K562 (cell line): ENCODE results near the gene PKIB. TPM values are rescaled to one million over a fixed set of nuclear protein-coding genes. Genes with fewer than 3 reads are reported as not detected.

ENCODE experiments used
- ATAC-seq: fragments of 200-7000 bp; cut with Tn5 transposase; 3 replicates; pipeline ENCODE4 v1.9.1; 2020; ENCODE audit warnings: moderate library complexity
- BruUV-seq: library from RNA; stranded (reverse); fragments of 400-500 nt; replicated peaks from 2 replicates; lab custom pipeline; 2021; lab: Mats Ljungman, UMichigan
- CTCF ChIA-PET: fragments of 300-600 bp; formaldehyde crosslinking; extraction: SDS; loops from one replicate; lab custom pipeline; 2021; ENCODE audit warnings: low intra/inter-chr PET ratio; lab: Yijun Ruan, JAX
- POLR2A ChIA-PET: fragments of 300-600, 350-650 bp; sonication (Branson Sonifier 250); formaldehyde crosslinking; extraction: SDS; loops from one replicate; lab custom pipeline; 2021; ENCODE audit warnings: antibody characterized with exemption, inconsistent platforms; lab: Yijun Ruan, JAX
- DNase-seq, 4 experiments: peaks; one replicate each; pipeline versions ENCODE4 v3.0.0 to v3.0.0-alpha.2; 2011 to 2018; ENCODE audit warnings: low spot score in 3 of 4, mixed read lengths in 3 of 4; ENCODE audit errors: extremely low read depth in 1 of 4
- FAIRE-seq: peaks from 2 replicates; lab custom pipeline; 2011; peaks lifted over from hg19 to GRCh38; lab: Jason Lieb, UNC
- H2AFZ ChIP-seq: 2 replicates; pipeline ENCODE4 v1.6.0; 2011; ENCODE audit warnings: low read depth, low read length, control low read depth, inconsistent platforms
- H3K27ac ChIP-seq: fragments of 200-600 bp; 3 replicates; pipeline ENCODE4 v1.8.0; 2011; ENCODE audit warnings: low read depth, mild to moderate bottlenecking, control low read depth, inconsistent platforms, low read length, moderate library complexity, mixed read lengths; ENCODE audit errors: extremely low read depth
- H3K27me3 ChIP-seq, 2 experiments: fragments of 300-600 bp in 1 of 2; 2 replicates in 1 of 2; 3 replicates in 1 of 2; pipeline versions ENCODE4 v1.6.0 to v1.8.0; 2011; ENCODE audit warnings: inconsistent platforms in 2 of 2, low read length in 2 of 2, mild to moderate bottlenecking in 1 of 2, mixed read lengths in 1 of 2, moderate library complexity in 1 of 2; ENCODE audit not compliant: control insufficient read depth in 2 of 2, insufficient read depth in 2 of 2
- H3K36me3 ChIP-seq: fragments of 300-600 bp; 3 replicates; pipeline ENCODE4 v1.8.0; 2011; ENCODE audit warnings: mild to moderate bottlenecking, low read length, inconsistent platforms; ENCODE audit not compliant: control insufficient read depth, insufficient read depth
- H3K4me1 ChIP-seq, 2 experiments: fragments of 200-600 bp in 1 of 2; replicated peaks in 1 of 2; 2 replicates in 1 of 2; 3 replicates in 1 of 2; pipeline versions ENCODE4 v1.5.1 to v1.8.0; 2011; ENCODE audit warnings: inconsistent platforms in 2 of 2, low read length in 2 of 2, mild to moderate bottlenecking in 1 of 2, mixed read lengths in 1 of 2, moderate library complexity in 1 of 2; ENCODE audit not compliant: control insufficient read depth in 2 of 2, insufficient read depth in 2 of 2
- H3K4me2 ChIP-seq: 2 replicates; pipeline ENCODE4 v1.6.1; 2011; ENCODE audit warnings: low read length, control low read depth, inconsistent platforms, mixed read lengths; ENCODE audit not compliant: insufficient read depth
- H3K4me3 ChIP-seq: fragments of 200-600 bp; sonication (generic), shearing (Covaris generic); 2 replicates; pipeline ENCODE4 v1.5.1; 2016; ENCODE audit warnings: control low read depth, inconsistent platforms
- H3K79me2 ChIP-seq: fragments of 200-600 bp; 3 replicates; pipeline ENCODE4 v1.8.0; 2011; ENCODE audit warnings: low read length, inconsistent platforms; ENCODE audit not compliant: control insufficient read depth, insufficient read depth
- H3K9ac ChIP-seq, 2 experiments: 2 replicates each; pipeline versions ENCODE4 v1.6.0 to v1.6.1; 2011; ENCODE audit warnings: low read depth in 2 of 2, low read length in 2 of 2, control low read depth in 1 of 2, inconsistent platforms in 1 of 2, mild to moderate bottlenecking in 1 of 2, mixed read lengths in 1 of 2; ENCODE audit not compliant: insufficient read depth in 1 of 2
- H3K9me1 ChIP-seq: one replicate; pipeline ENCODE4 v1.6.0; 2011; ENCODE audit warnings: inconsistent platforms, mild to moderate bottlenecking, low read length, moderate library complexity; ENCODE audit not compliant: control insufficient read depth, insufficient read depth
- H3K9me3 ChIP-seq: replicated peaks from 2 replicates; pipeline ENCODE4 v1.5.1; 2011; ENCODE audit warnings: low read depth, low read length, inconsistent platforms; ENCODE audit not compliant: control insufficient read depth, insufficient read depth
- H4K20me1 ChIP-seq: replicated peaks from 2 replicates; pipeline ENCODE4 v1.6.1; 2011; ENCODE audit warnings: low read length, inconsistent platforms, mixed read lengths; ENCODE audit not compliant: control insufficient read depth, insufficient read depth
- ATF7 ChIP-seq: fragments of 450-650 bp; IDR thresholded peaks from 2 replicates; pipeline ENCODE4 v1.7.1; 2014; ENCODE audit warnings: mild to moderate bottlenecking, moderate library complexity
- EZH2 ChIP-seq: IDR thresholded peaks from 2 replicates; pipeline ENCODE4 v1.6.1; 2012; ENCODE audit warnings: low read depth, mild to moderate bottlenecking, inconsistent platforms, low read length, borderline replicate concordance
- MECOM ChIP-seq: fragments of 250-450 bp; sonication (Bioruptor Pico); IDR thresholded peaks from 2 replicates; pipeline ENCODE4 v1.8.0; 2022; ENCODE audit warnings: inconsistent platforms
- PHF21A ChIP-seq: fragments of 450-650 bp; IDR thresholded peaks from 2 replicates; pipeline ENCODE4 v1.6.1; 2017; ENCODE audit warnings: low read depth, borderline replicate concordance
- SMC3 ChIP-seq: conservative IDR thresholded peaks from 2 replicates; pipeline ENCODE4 v1.6.1; 2011; ENCODE audit warnings: low read depth, low read length, improper control_type of control experiment; ENCODE audit not compliant: insufficient read depth
- TEAD1 ChIP-seq, 2 experiments: fragments of 450-650 bp in 1 of 2; sonication (generic) in 1 of 2; formaldehyde crosslinking; IDR thresholded peaks; 2 replicates each; pipeline versions ENCODE4 v1.4.0 to v1.8.0; 2020 to 2022; ENCODE audit warnings: mild to moderate bottlenecking in 2 of 2, missing genetic modification reagents in 1 of 2
- ZNF212 ChIP-seq: fragments of 450-650 bp; formaldehyde crosslinking; IDR thresholded peaks from 2 replicates; pipeline ENCODE4 v1.4.0; 2020; ENCODE audit warnings: mild to moderate bottlenecking
- ZNF324 ChIP-seq: fragments of 250-450 bp; sonication (Bioruptor Pico); IDR thresholded peaks from 2 replicates; pipeline ENCODE4 v1.4.0; 2020; ENCODE audit warnings: mild to moderate bottlenecking
- WGBS: fragments of 100-300 bp; shearing (Covaris generic); methylation state at CpG from one replicate; pipeline ENCODE4 v1.1.6; 2016; ENCODE audit warnings: low coverage, mixed read lengths; ENCODE audit not compliant: insufficient coverage; ENCODE audit errors: missing lambda C conversion rate; 5-methylcytosine and 5-hydroxymethylcytosine counted together
- in situ Hi-C: fragments of 300-500 bp; cut with MboI; formaldehyde crosslinking; loops from 4 replicates; pipeline ENCODE4 v1.15.0; 2018; ENCODE audit warnings: inconsistent platforms, mixed read lengths
- intact Hi-C: fragments of 100-400 bp; cut with micrococcal nuclease; formaldehyde crosslinking; loops from 2 replicates; pipeline ENCODE4 v1.14.2; 2022
- polyA plus RNA-seq, 8 experiments: library from polyadenylated mRNA; depleted of rRNA in 4 of 8; stranded (reverse) in 5 of 8; unstranded in 3 of 8; fragments of >200 nt; fragmentation: Nextera tagmentation in 2 of 8; fragmentation: Illumina TruSeq in 1 of 8; extraction: Ambion mirVana in 2 of 8; extraction: Trizol in 1 of 8; gene quantifications; 2 replicates each; pipeline versions ENCODE4 v1.2.1 to v1.2.3, GENCODE V29; 2011 to 2014; ENCODE audit warnings: inconsistent platforms in 1 of 8, missing spikeins in 1 of 8
- total RNA-seq, 7 experiments: library from RNA; depleted of rRNA in 6 of 7; stranded (reverse); fragments of >200 nt in 6 of 7; fragmentation: Illumina TruSeq in 2 of 7; extraction: Trizol in 2 of 7; gene quantifications; 2 replicates each; pipeline versions ENCODE4 v1.2.1 to v1.2.3, GENCODE V29; 2011 to 2021; ENCODE audit warnings: low replicate concordance in 1 of 7
- TF ChIP-seq, protein P1 (sequence below): sonication (generic); formaldehyde crosslinking; IDR thresholded peaks from 2 replicates; pipeline ENCODE4 v1.8.1; 2023; ENCODE audit warnings: mild to moderate bottlenecking, missing genetic modification reagents, moderate library complexity
- TF ChIP-seq, protein P2 (sequence below): fragments of 250-450 bp; sonication (Bioruptor Pico); IDR thresholded peaks from 2 replicates; pipeline ENCODE4 v1.4.0; 2020; ENCODE audit warnings: mild to moderate bottlenecking

PKIB gene
- total and polyA plus RNA-seq, 9 of the 15 experiments (the other 6 are each of a cell fraction or from before 2014, with no cell fraction given): 14.8 to 37.5 (median 27.4) TPM

DNA sequence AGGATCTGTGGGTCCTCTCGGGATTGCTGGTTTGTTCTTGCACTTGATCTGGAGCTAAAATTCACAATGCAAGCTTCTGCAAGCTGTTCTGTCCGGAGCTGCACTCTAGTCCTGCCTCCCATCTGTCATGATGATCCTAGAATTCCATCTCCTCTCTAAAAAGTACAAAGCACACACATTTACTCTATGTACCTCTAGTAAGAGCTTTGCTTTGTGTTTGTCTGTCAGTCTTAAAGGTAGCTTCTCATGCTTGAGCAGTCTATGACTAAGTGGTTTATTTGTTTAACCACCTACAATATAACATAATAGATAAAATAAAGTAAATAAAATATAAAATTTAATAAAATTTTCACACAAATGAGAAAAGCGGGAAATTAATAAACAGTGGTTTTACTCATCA lies 46.0 kb upstream of the PKIB start:
- Histone ChIP-seq H3K9ac (no peak overlapping the region), H3K36me3 (no peaks in the 10 kb centered on the region), H3K79me2 (no peaks in the 10 kb centered on the region; the same call in 2 of the 3 replicates), H3K27ac (no peak overlapping the region), H3K27me3 (no peaks in the 10 kb centered on the region), H3K9me1 (no peaks in the 10 kb centered on the region), H3K4me2 (no peak overlapping the region), H4K20me1 (no peaks in the 10 kb centered on the region), H3K4me1 (no peaks in the 10 kb centered on the region; a peak in 1 of 5 replicates), H2AFZ (no peak overlapping the region), H3K9me3 (no peaks in the 10 kb centered on the region), H3K4me3 (no peak overlapping the region)
- WGBS: 31% methylated on average over 3 of the region's 3 CpGs
- intact Hi-C loops (no loop called here), in situ Hi-C loops (no loop called here)
- CTCF ChIA-PET: no interaction called here
- FAIRE-seq: no peak
- POLR2A ChIA-PET: no interaction called here
- ATAC-seq: no peak
- no TSS peak for BruUV-seq
- DNase-seq: no peak
- TF ChIP-seq PHF21A: no peak
- no peak for TF ChIP-seq MECOM (CRISPR knock-in tag)
- no peak for TF ChIP-seq ZNF324 (CRISPR knock-in tag)
- no peak for TF ChIP-seq ATF7
- no peak for TF ChIP-seq ZNF212 (CRISPR knock-in tag)
- TF ChIP-seq TEAD1 (CRISPR knock-in tag; IDR thresholded peaks at IDR 0.05): no peak
- TF ChIP-seq, protein P1, sequence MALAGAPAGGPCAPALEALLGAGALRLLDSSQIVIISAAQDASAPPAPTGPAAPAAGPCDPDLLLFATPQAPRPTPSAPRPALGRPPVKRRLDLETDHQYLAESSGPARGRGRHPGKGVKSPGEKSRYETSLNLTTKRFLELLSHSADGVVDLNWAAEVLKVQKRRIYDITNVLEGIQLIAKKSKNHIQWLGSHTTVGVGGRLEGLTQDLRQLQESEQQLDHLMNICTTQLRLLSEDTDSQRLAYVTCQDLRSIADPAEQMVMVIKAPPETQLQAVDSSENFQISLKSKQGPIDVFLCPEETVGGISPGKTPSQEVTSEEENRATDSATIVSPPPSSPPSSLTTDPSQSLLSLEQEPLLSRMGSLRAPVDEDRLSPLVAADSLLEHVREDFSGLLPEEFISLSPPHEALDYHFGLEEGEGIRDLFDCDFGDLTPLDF (CRISPR knock-in tag): no peak
- TF ChIP-seq EZH2: no peak
- TF ChIP-seq, protein P2, sequence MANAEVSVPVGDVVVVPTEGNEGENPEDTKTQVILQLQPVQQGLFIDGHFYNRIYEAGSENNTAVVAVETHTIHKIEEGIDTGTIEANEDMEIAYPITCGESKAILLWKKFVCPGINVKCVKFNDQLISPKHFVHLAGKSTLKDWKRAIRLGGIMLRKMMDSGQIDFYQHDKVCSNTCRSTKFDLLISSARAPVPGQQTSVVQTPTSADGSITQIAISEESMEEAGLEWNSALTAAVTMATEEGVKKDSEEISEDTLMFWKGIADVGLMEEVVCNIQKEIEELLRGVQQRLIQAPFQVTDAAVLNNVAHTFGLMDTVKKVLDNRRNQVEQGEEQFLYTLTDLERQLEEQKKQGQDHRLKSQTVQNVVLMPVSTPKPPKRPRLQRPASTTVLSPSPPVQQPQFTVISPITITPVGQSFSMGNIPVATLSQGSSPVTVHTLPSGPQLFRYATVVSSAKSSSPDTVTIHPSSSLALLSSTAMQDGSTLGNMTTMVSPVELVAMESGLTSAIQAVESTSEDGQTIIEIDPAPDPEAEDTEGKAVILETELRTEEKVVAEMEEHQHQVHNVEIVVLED (CRISPR knock-in tag): no peak
- TF ChIP-seq SMC3: no peak
